Activated naive CD8-positive, alpha-beta T cell treated with anti-CD3 and anti-CD28 coated beads, Interleukin-2, amount 50 U/mL, for 24 hours (primary cell): Measurements from ENCODE around the gene IL22RA1.

Experiments
- ATAC-seq: fragments of 150-1000 bp; cut with Tn5 transposase; one replicate; pipeline ENCODE4 v1.10.0; 2021
- DNase-seq: peaks from one replicate; pipeline ENCODE4 v3.0.0; 2021
- H3K27ac Mint-ChIP-seq: one replicate; pipeline ENCODE4 v1.8.0; 2021; ENCODE audit warnings: mild to moderate bottlenecking, mixed read lengths
- H3K27me3 Mint-ChIP-seq: one replicate; pipeline ENCODE4 v1.8.0; 2021; ENCODE audit warnings: mixed read lengths
- H3K36me3 Mint-ChIP-seq: one replicate; pipeline ENCODE4 v1.8.0; 2021; ENCODE audit warnings: low read depth, mixed read lengths
- H3K4me1 Mint-ChIP-seq: one replicate; pipeline ENCODE4 v1.8.0; 2021; ENCODE audit warnings: mixed read lengths
- H3K4me3 Mint-ChIP-seq: one replicate; pipeline ENCODE4 v1.8.0; 2021; ENCODE audit warnings: mild to moderate bottlenecking, moderate library complexity, mixed read lengths
- H3K9me3 Mint-ChIP-seq: one replicate; pipeline ENCODE4 v1.8.0; 2021; ENCODE audit warnings: mixed read lengths

The IL22RA1 gene

DNA sequence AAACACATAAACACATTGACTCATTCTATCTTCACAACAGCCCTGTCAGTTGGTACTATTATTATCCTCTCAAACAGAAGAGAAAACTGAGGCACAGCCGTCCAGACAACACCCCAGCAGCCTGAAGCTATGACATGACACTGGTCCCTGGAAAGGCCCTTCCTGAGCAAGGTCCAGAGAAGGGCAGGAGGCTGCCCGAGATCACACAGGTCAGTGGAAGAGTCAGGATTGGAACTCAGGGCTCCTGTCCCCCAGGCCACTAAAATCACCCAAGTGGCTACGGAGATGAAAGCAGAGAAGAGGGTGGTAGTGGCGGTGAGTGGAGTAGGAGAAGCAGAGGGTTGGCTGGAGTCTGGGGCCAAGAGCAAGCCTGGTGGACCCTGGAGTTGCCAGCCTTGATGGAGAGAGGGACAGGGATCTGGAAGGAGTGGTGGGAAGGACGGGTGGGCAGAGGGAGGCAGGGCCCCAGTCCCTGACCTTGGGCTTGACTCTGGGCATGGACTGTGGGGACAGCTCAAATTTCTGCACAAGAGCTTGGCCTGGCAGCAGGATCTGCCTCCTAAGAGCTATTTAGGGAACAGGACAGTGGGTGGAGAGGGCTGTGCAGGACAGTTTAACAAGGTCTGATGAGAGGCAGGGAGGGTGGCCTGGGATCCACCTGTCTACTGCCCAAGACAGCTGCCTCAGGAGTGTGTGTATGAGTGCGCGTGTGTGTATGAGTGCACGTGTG, 46.8 kb downstream of the IL22RA1 start:
- no peak overlapping the region for H3K27ac Mint-ChIP-seq
- ATAC-seq (no peak), DNase-seq (no peak)
- H3K4me3 Mint-ChIP-seq, result no peak overlapping the region
- H3K27me3 Mint-ChIP-seq, result peaks cover 8% of the 10 kb centered on the region
- peaks cover 3% of the 10 kb centered on the region for H3K4me1 Mint-ChIP-seq
- no peaks in the 10 kb centered on the region for H3K36me3 Mint-ChIP-seq
- H3K9me3 Mint-ChIP-seq, result no peaks in the 10 kb centered on the region

DNA sequence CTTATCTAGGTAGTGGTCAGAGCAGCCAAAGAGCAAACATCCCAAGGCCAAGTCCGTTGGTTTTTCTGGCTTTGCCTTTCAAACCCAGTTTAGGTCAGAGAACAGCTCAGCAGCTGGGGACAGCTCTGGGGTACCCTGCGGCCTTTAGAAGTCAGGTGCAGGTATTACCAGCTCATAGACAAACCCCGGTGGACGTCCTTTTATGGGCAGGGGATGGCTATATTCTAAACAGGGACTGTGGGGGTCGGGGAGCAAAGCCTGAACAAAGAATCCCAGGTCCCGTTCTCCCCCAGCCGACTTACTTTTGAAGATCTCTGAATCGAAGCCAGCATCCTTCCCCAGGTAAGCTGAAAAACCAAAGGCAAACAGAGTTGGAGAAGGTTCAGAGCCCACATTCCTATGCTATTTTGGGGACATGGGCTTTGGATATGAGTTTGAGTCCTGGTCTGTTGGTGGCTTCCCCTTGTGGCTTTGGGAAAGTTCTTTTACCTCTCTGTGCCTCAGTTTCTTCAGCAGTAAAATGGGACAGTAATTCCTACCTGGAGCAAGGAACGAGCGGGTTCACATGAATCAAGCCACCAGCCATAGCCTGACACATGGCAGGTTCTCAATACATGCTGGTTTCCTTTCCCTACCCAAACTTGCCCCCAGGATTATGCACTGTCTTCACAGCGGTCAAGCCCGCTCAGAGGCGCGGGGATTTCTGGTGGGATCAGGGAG, 47.6 kb downstream of the IL22RA1 start:
- no peaks in the 10 kb centered on the region for H3K9me3 Mint-ChIP-seq
- ATAC-seq, result no peak
- no peak for DNase-seq
- H3K27me3 Mint-ChIP-seq, result peaks cover 8% of the 10 kb centered on the region
- H3K4me3 Mint-ChIP-seq, result no peak overlapping the region
- no peak overlapping the region for H3K27ac Mint-ChIP-seq
- H3K36me3 Mint-ChIP-seq, result no peaks in the 10 kb centered on the region
- H3K4me1 Mint-ChIP-seq, result peaks cover 3% of the 10 kb centered on the region

- Mint-ChIP-seq H3K4me3 (no peak overlapping the region), H3K36me3 (no peaks in the 10 kb centered on the region), H3K27ac (no peak overlapping the region), H3K9me3 (no peaks in the 10 kb centered on the region), H3K27me3 (peaks cover 8% of the 10 kb centered on the region), H3K4me1 (peaks cover 3% of the 10 kb centered on the region)
- ATAC-seq, result no peak
- no peak for DNase-seq
These were observed 48.4 kb downstream of the IL22RA1 start for GRCh38 chr1:24094554-24094953.

DNA sequence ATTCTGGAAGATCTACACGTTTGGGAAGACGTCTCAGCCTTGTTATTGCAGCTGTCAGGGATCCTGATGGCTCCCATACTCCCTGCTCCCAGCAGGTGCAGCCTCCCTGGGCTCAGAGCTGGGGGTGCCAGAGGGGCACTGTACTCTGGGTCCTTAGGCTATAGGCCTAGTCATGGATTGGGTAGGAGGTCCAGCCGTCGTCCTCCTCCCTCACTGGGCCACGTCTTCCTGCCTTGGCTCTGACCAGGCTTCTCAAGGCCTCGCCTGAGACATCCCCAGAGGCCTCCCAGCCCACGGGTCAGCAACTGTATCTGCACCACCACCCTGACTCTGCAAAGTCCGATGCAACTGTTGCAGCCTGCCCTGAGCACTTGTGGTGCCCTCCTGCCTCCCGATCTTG, 49.2 kb downstream of the IL22RA1 start:
- peaks cover 8% of the 10 kb centered on the region for H3K27me3 Mint-ChIP-seq
- H3K4me3 Mint-ChIP-seq, result no peak overlapping the region
- no peak overlapping the region for H3K27ac Mint-ChIP-seq
- H3K36me3 Mint-ChIP-seq, result no peaks in the 10 kb centered on the region
- no peak for DNase-seq
- H3K4me1 Mint-ChIP-seq, result peaks cover 3% of the 10 kb centered on the region
- ATAC-seq, result no peak
- no peaks in the 10 kb centered on the region for H3K9me3 Mint-ChIP-seq

GRCh38 chr1:24092979-24093378, 50.0 kb downstream of the IL22RA1 start:
- H3K4me3 Mint-ChIP-seq, result no peak overlapping the region
- no peaks in the 10 kb centered on the region for H3K36me3 Mint-ChIP-seq
- no peak overlapping the region for H3K27ac Mint-ChIP-seq
- no peaks in the 10 kb centered on the region for H3K9me3 Mint-ChIP-seq
- peaks cover 8% of the 10 kb centered on the region for H3K27me3 Mint-ChIP-seq
- no peak for ATAC-seq
- DNase-seq, result no peak
- peaks cover 3% of the 10 kb centered on the region for H3K4me1 Mint-ChIP-seq

DNA sequence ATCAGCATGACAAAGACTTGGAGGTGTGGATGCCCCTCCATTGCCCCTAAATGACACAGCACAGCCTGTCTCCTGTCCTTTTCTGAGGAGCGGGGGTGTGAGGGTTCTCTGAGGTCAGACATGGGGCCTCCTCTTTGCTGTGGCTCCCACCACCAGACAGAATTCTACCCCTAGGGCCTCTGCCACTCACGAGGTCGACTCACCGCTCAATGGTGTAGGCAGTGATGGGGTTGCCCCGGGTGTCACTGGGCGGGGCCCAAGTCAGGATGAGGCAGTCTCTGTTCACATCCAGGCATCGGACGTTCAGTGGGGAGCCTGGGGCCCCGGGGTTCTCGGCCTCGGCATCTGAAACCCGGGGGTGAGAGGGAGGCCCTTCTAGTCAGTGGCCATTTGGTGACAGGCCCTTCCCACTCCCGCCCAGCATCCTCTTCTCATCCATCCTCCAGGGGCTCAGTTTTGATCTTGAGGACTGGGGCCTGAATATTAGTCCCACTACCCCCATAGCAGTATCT, 50.9 kb downstream of the IL22RA1 start:
- H3K4me3 Mint-ChIP-seq, result no peak overlapping the region
- peaks cover 3% of the 10 kb centered on the region for H3K4me1 Mint-ChIP-seq
- peak; percentile 74 for ATAC-seq

DNA sequence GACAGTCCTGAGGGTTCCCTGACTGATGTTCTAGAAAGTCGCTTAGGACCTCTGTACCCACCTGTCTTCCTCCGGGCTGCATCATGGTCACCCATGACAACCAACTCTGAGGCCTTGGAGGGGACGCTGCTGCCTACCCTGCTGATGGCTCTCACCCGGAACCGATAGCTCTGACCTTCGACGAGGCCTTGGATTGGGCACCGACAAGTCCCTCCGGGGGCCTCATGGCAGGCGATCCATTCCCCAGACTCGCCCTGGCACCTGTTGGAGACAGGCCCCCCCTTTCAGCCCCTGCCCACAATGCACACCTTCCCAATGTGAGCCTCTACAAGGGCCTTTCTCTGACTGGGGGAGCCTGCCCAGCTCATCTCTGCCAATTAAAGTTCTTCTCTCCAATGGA, 52.2 kb downstream of the IL22RA1 start:
- Mint-ChIP-seq H3K9me3 (no peaks in the 10 kb centered on the region), H3K36me3 (no peaks in the 10 kb centered on the region), H3K4me3 (no peak overlapping the region), H3K27ac (no peak overlapping the region), H3K4me1 (peaks cover 3% of the 10 kb centered on the region), H3K27me3 (peaks cover 4% of the 10 kb centered on the region)
- DNase-seq (no peak), ATAC-seq (no peak)

More for the DNA sequence above, 50.9 kb downstream of the IL22RA1 start:
- no peak overlapping the region for H3K27ac Mint-ChIP-seq
- H3K27me3 Mint-ChIP-seq, result peaks cover 8% of the 10 kb centered on the region
- peak; percentile 37 for DNase-seq
- H3K36me3 Mint-ChIP-seq, result no peaks in the 10 kb centered on the region
- no peaks in the 10 kb centered on the region for H3K9me3 Mint-ChIP-seq

DNA sequence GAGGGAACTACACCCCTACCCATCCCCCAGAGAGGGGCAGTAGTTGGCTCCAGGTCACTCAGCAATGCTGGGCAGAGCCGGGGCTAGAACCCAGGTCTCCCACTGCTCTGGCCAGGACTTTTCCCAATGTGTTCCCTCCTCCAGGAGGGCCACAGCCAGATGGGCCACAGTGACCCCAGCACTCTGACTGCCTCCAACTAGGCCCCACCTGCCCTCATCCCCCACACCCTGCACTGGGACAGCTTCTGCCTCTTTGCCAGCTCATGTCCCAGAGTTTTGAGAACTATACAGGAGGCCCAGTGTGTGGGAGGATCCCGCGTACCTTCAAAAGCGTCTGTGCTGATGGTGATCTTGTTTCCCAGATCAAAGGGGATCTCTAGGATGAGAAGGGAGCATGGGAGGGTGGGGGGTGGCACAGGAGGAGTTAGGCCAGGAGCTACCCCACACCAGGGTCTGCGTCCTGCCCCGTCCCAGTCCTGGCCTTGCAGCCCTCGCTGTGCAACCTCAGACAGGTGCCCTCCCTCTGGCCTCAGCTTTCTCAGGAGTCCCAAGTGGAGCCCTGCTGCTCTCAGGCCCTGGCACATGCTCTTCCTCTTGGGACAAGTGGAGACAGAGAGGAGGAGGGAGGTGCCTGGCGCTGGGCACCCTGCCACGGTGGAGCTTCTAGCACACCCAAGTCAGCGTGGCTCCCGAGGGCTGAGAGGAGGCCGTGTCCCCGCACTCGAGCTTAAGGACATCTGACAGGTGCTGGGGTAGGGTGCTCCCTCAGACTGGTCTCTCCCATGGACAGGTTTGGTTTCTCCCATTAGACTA, 53.0 kb downstream of the IL22RA1 start:
- Mint-ChIP-seq H3K36me3 (no peaks in the 10 kb centered on the region), H3K27ac (no peak overlapping the region), H3K9me3 (no peaks in the 10 kb centered on the region), H3K4me3 (no peak overlapping the region), H3K4me1 (peaks cover 3% of the 10 kb centered on the region), H3K27me3 (peaks cover 4% of the 10 kb centered on the region)
- ATAC-seq, result no peak
- no peak for DNase-seq

GRCh38 chr1:24089027-24089742, 53.8 kb downstream of the IL22RA1 start:
- ATAC-seq (no peak), DNase-seq (no peak)
- Mint-ChIP-seq H3K4me3 (no peak overlapping the region), H3K36me3 (no peaks in the 10 kb centered on the region), H3K27ac (no peak overlapping the region), H3K4me1 (peaks cover 3% of the 10 kb centered on the region), H3K9me3 (no peaks in the 10 kb centered on the region), H3K27me3 (no peaks in the 10 kb centered on the region)

DNA sequence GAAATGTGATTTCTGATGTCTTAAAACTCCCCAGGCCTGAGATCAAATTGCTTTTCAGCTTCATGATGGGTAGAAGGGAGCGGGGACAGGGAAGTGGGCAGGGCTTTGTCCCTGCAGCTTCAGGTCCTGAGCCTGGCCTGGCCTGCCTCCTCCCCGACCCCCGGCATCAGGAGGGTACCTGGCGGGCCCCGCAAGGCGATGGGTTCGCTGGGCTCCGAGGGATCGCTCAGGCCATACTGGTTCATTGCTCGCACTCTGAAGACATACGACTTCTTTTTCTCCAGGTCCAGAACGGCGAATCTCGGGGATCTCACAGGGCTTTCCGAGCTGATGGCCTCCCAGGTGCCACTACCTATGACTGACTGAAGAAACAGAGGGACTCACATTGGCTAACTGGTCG, 56.5 kb downstream of the IL22RA1 start:
- no peak overlapping the region for H3K27ac Mint-ChIP-seq
- no peak for DNase-seq
- no peak overlapping the region for H3K4me3 Mint-ChIP-seq
- no peak for ATAC-seq
- no peaks in the 10 kb centered on the region for H3K9me3 Mint-ChIP-seq
- H3K36me3 Mint-ChIP-seq, result no peaks in the 10 kb centered on the region
- H3K4me1 Mint-ChIP-seq, result no peaks in the 10 kb centered on the region
- H3K27me3 Mint-ChIP-seq, result no peaks in the 10 kb centered on the region

GRCh38 chr1:24085546-24085945, 57.4 kb downstream of the IL22RA1 start:
- DNase-seq (no peak), ATAC-seq (no peak)
- no peaks in the 10 kb centered on the region for H3K36me3 Mint-ChIP-seq
- H3K27ac Mint-ChIP-seq, result no peak overlapping the region
- H3K4me3 Mint-ChIP-seq, result no peak overlapping the region
- H3K9me3 Mint-ChIP-seq, result no peaks in the 10 kb centered on the region
- H3K4me1 Mint-ChIP-seq, result no peaks in the 10 kb centered on the region
- H3K27me3 Mint-ChIP-seq, result no peaks in the 10 kb centered on the region

- Mint-ChIP-seq H3K9me3 (no peaks in the 10 kb centered on the region), H3K4me3 (no peak overlapping the region), H3K36me3 (no peaks in the 10 kb centered on the region), H3K27me3 (no peaks in the 10 kb centered on the region), H3K27ac (no peak overlapping the region), H3K4me1 (no peaks in the 10 kb centered on the region)
- DNase-seq, result no peak
- no peak for ATAC-seq
These were observed 57.9 kb downstream of the IL22RA1 start for GRCh38 chr1:24085007-24085406.

DNA sequence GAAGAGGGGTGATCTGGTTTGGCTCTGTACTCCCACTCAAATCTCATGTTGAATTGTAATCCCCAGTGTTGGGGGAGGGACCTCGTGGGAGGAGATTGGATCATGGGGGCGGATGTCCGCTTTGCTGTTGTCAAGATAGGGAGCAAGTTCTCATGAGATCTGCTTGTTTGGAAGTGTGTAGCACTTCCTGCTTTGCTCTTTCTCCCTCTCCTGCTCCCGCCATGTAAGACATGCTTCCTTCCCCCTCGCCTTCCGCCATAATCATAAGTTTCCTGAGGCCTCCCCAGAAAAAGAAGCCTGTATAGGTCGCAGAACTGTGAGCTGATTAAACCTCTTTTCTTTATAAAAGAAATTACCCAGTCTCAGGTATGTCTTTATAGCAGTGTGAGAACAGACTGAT, 58.9 kb downstream of the IL22RA1 start:
- Mint-ChIP-seq H3K4me1 (no peaks in the 10 kb centered on the region), H3K9me3 (no peaks in the 10 kb centered on the region), H3K27ac (no peak overlapping the region), H3K27me3 (no peaks in the 10 kb centered on the region), H3K4me3 (no peak overlapping the region), H3K36me3 (no peaks in the 10 kb centered on the region)
- ATAC-seq (no peak), DNase-seq (no peak)

DNA sequence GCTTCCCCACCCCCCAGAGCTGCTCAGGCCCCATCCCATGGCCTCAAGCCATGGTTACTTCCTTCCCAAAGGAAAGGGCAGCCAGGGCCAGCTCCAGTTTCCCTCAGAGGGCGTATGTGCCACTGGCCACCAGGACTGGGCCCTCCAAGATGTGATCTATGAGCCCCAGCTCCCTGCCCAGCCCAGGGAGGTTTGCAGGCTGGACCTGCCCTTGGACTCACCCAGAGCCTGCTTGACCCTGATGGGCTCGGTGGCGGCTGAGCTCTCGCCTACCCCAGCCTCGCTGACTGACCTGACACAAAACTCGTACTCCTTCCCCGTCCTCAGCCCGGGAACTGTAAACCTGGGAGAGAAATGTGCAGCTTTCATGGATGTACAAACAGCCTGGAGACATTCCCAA, 60.6 kb downstream of the IL22RA1 start:
- Mint-ChIP-seq H3K36me3 (no peaks in the 10 kb centered on the region), H3K9me3 (no peaks in the 10 kb centered on the region), H3K27me3 (no peaks in the 10 kb centered on the region), H3K4me1 (no peaks in the 10 kb centered on the region), H3K27ac (no peak overlapping the region), H3K4me3 (no peak overlapping the region)
- ATAC-seq (no peak), DNase-seq (no peak)
